Mammary epithelial cell (primary cell): Measurements from ENCODE around the gene TFEB.

Experiments used
- CTCF ChIP-seq, 2 donors: IDR thresholded peaks in 1 of 2; conservative IDR thresholded peaks in 1 of 2; 2 replicates each; pipeline ENCODE4 v1.5.1; 2011 to 2012; ENCODE audit warnings: inconsistent platforms in 2 of 2, low read length in 2 of 2, mild to moderate bottlenecking in 2 of 2, control low read depth in 1 of 2, low read depth in 1 of 2; ENCODE audit not compliant: insufficient read depth in 1 of 2; ENCODE audit errors: extremely low read depth in 1 of 2
- EZH2 ChIP-seq: IDR thresholded peaks from 2 replicates; pipeline ENCODE4 v1.6.1; 2012; ENCODE audit warnings: low read length, inconsistent platforms, borderline replicate concordance

- TF ChIP-seq CTCF (conservative IDR thresholded peaks at IDR 0.05 in 1 of 2, IDR thresholded peaks at IDR 0.05 in 1 of 2; ENCODE audit: extremely low read depth in 1 of 2, insufficient read depth in 1 of 2, low read depth in 1 of 2, low read length in 2 of 2) (no peak), EZH2 (no peak)
Measured at GRCh38 chr6:41757931-41758640, 22.7 kb upstream of the TFEB start.
